ENCODE results near the gene RIPK3.

RIPK3 gene

DNA sequence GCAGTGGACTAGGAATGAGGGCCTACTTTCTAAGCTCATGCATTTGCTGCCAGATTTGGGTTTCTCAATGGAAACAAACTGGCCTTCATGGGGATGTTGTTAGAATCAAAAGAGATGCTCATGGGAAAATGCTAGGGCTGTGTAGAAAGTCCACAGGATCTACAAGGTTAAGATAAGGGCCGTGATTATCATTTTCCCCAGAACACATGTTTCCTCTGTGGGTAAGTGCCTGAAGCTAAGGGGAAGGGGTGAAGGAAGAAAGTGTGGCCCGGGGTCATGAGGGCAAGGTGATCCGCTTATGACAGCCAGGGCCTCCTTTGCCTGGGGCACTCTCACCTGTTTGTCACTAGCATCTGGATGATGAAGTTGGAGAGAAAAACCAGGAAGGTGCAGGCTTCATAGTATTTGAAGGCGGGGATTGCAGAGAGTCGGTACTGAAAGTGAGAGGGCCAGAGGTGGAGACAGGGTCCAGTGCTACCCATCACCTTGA is 14.7 kb downstream of the RIPK3 start:
- in situ Hi-C loops (cut with MboI; ENCODE audit: low sequenced_read_pairs) = no loop called here

DNA sequence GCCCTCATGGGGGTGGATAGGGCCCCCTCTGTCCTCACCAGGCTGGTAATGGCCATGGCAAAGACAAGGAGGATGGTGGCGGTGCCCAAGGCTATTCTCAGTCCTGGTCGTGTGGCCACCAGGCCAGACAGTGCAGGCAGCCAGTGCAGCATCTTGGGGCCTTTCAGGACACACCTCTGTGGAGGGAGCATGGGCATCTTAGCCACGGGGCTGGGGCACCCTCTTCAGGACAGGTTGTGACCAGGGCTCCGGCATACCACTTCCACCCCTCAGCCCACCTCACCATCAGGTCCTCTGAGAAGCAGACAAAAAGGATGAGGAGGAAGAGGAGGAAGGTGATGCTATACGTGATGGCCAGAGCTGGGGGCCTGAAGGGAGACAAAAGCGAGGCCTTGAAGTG is 15.8 kb downstream of the RIPK3 start:
- in situ Hi-C loops (cut with MboI; ENCODE audit: low sequenced_read_pairs) = no loop called here

DNA sequence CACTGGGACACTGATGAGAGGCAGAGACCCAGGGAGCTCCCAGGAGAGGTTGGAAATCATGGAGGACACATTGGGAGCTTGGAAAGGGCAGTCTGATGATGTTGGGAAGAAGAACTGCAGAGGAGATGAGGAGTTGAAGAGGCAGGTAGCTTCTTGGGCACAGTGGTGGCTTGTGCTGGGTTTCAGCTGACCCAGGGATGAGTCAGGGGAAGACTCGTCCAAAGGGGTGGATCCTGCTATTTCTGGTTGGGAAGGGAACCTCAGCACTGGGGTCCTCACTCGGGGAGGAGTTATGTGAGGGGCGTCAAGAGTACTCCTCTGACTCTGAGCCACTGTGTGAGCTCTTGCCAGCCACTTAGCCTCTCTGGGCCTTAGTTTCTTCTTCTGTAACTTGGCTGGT is 16.4 kb downstream of the RIPK3 start:
- in situ Hi-C loops (cut with MboI; ENCODE audit: low sequenced_read_pairs) = no loop called here

DNA sequence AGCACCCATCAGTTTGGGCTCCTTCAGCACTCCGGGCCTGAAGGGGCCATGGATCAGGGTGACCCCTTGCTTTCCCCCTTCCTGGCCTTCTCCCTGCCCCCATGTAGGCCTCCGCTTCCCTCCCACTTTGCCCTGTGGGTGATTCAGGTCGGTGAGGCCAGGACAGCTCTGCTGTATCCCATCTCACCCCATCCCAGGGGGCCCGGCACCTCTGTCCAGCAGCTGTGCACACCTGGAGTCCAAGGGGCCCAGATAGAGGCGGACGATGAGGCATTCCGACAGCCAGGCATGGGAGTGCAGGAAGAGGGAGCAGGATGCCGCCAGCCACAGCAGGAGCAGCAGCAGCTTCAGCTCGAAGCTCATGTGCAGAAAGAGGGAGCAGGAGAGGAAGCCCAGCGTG is 17.1 kb downstream of the RIPK3 start:
- in situ Hi-C loops (cut with MboI; ENCODE audit: low sequenced_read_pairs) = no loop called here

DNA sequence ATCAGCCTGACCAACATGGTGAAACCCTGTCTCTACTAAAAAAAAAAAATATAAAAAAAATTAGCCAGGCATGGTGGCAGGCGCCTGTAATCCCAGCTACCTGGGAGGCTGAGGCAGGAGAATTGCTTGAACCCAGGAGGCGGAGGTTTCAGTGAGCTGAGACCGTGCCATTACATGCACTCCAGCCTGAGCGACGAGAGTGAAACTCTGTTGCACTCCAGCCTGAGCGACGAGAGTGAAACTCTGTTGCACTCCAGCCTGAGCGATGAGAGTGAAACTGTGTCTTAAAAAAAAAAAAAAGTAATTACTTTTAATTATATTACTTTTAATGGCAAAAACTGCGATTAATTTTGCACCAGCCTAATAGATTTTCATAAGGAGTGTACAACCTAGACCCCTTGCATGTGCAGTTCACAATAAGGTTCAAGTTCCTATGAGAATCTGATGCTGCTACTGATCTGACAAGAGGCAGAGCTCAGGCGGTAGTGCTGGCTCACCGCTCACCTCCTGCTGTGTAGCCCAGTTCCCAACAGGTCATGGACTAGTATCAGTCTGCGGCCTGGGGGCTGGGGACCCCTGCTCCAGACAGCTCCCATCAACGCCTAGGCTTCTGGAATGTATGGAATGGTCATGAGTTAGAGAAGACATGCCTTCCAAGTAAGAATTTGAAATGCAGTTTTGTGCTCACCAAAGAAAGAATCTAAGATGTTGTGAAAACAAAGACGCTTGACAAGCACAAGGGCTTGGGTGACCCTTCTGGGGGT is 18.4 kb downstream of the RIPK3 start:
- in situ Hi-C loops (cut with MboI; ENCODE audit: low sequenced_read_pairs) = no loop called here

DNA sequence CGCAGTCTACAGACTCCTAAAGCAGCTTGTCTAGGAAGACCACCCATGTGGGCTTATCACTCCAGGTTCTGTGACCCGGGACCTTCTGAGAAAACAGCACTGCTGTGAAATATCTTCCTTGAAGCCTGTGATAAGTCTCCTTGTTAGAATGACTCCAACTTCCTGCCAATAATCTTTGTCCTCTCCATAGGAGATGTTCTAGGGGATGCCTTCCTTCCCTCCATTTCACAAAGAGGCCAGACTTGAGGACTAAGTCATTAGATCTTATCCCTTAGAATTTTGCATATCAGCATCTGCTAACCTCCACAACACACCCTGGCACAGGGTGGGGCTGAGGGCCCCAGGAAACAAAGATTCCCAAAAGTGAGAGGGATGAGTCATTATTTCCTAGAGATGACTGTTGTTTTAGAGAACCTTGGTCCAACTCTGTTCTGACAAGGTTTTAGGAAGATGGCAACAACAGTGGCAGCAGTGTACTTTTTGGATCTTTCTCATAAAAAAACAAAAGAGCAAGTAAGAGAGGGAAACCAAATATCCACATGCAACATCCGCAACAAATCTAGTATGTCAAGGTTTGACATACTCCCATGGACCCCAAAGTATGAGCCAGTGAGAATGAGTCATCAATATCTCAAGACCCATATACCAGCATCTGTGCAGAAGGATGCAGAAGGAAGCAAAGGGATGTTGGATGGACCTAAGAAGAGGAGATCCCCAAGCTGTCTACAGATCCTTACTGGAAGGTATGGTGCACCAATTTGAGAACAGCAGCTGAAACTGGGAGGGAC is 22.5 kb downstream of the RIPK3 start:
- in situ Hi-C loops (cut with MboI; ENCODE audit: low sequenced_read_pairs) = no loop called here

DNA sequence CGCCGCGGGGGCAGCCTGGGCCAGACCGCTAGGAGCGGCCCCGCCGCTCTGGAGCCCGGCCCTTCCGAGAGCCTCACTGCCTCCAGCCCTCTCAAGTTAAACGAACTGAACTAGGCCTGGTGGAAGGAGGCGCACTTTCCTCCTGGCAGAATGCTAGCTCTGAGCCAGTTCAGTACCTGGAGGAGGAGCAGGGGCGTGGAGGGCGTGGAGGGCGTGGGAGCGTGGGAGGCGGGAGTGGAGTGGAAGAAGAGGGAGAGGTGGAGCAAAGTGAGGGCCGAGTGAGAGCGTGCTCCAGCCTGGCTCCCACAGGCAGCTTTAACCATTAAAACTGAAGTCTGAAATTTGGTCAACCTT is 23.2 kb downstream of the RIPK3 start:
- in situ Hi-C loops (cut with MboI; ENCODE audit: low sequenced_read_pairs) = no loop called here

DNA sequence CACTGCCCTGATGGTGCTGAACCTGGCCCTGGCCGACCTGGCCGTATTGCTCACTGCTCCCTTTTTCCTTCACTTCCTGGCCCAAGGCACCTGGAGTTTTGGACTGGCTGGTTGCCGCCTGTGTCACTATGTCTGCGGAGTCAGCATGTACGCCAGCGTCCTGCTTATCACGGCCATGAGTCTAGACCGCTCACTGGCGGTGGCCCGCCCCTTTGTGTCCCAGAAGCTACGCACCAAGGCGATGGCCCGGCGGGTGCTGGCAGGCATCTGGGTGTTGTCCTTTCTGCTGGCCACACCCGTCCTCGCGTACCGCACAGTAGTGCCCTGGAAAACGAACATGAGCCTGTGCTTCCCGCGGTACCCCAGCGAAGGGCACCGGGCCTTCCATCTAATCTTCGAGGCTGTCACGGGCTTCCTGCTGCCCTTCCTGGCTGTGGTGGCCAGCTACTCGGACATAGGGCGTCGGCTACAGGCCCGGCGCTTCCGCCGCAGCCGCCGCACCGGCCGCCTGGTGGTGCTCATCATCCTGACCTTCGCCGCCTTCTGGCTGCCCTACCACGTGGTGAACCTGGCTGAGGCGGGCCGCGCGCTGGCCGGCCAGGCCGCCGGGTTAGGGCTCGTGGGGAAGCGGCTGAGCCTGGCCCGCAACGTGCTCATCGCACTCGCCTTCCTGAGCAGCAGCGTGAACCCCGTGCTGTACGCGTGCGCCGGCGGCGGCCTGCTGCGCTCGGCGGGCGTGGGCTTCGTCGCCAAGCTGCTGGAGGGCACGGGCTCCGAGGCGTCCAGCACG is 23.8 kb downstream of the RIPK3 start:
- in situ Hi-C loops (cut with MboI; ENCODE audit: low sequenced_read_pairs) = no loop called here

DNA sequence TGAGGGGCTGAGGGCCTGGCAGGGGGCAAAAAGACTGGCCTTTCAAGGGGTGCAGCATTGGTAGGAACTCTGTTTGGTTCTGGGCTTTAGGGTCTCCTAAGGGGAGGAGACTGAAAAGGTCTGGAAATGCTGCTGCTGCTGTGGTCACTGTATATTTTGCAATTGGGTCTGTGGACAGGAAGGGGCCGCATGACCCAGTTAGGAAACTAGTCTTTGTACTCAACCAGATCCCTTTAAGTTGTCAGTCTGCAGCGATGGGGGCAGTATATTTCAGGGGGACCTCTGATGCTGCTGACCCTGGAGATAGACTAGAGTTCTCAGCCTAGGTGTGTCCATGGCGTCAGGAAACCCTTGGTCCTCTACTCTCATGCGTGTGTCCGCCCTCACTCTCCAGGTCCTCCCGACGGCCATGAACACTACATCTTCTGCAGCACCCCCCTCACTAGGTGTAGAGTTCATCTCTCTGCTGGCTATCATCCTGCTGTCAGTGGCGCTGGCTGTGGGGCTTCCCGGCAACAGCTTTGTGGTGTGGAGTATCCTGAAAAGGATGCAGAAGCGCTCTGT is 24.5 kb downstream of the RIPK3 start:
- in situ Hi-C loops (cut with MboI; ENCODE audit: low sequenced_read_pairs) = no loop called here

DNA sequence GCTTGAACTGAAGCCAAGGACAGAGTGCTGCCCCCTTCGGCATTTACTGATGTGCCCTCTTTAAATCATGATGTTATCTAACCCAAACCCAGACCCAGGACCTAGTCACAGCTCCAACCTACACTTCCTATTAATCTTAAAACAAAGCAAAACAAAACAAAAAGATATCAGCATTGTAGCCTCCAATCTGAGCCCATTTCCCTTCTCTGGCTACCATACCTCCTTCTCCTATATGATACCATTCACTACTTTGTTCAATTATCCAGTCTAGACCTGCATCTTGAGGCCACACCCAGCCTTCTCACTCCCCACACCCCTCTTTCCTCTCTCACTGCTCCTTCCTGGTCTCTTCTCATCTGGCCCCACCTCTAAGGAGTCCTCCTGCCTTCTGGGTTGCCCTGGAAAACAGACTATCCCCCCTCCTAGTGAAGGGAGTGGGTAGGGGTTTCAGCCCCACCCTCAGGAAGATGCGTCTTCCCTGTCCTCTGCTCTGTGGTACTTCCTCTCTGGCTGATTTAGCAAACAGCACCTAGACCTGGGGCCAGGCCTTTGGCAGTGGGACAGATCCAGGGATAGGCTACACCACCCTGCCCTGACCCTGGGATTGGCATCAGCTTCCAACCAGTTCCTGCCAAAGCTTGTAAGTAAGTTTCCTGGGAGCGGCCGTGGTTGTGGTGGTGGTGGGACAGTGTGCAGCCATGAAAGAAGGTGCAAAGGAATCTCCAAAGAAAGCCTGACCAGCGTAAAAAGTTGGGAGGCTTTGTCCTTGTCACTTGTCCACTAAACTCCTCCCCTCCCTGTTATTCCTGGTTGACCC is 25.2 kb downstream of the RIPK3 start:
- in situ Hi-C loops (cut with MboI; ENCODE audit: low sequenced_read_pairs) = no loop called here

DNA sequence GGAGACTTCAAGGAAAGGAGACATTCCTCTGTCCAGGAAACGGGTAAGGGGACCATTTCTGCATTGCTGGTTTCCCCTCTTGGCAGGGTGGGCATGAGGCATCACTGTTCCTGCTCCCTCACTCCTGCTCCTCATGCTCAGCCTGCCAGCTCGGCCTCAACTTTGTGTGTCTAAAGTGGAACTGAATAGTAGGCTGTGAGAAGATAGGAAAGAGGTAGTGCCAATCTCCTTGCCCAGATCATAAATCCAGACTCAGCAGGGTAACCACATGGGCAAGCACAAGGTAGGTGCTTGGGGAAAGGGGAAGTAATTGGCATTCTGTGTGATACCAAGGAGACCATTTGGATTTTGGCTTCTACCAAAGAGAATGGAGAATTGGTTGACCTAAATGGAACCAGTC is 25.9 kb downstream of the RIPK3 start:
- in situ Hi-C loops (cut with MboI; ENCODE audit: low sequenced_read_pairs) = no loop called here

DNA sequence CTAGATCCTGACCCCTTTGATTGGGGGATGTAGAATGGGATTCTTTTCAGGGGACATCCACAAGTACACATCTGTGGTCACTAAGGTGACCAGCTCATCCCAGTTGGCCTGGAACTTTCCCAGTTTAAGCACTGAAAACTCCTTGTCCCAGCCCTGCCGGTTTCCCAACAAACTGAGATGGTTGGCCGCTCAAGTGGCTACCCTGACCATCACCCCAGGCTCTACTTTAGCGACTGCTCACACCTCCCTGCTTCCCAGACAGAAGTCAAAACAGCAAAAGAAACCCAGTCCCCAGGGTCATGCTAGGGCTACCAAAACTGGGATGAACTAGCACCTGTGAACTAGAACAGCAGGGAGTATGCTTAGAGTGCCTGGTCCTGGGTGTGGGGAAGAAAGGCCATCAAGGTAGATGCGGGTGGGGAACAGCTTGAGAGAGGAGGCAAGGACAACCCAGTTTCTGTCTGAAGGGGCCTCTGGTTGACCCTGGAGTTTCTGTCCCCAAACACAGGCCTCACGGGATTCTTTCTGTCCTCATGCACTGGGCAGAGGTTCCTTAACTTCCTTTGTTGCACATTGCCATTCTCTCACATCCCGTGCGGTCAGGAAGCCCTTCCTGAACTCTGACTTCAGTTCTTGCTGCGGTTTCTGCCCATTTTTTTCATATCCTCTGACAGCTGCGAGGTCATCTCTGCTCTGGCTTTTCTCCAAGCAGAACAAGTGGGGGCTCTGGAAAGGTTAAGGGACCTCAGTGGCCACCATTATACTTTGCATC is 26.9 kb downstream of the RIPK3 start:
- in situ Hi-C loops (cut with MboI; ENCODE audit: low sequenced_read_pairs) = no loop called here

DNA sequence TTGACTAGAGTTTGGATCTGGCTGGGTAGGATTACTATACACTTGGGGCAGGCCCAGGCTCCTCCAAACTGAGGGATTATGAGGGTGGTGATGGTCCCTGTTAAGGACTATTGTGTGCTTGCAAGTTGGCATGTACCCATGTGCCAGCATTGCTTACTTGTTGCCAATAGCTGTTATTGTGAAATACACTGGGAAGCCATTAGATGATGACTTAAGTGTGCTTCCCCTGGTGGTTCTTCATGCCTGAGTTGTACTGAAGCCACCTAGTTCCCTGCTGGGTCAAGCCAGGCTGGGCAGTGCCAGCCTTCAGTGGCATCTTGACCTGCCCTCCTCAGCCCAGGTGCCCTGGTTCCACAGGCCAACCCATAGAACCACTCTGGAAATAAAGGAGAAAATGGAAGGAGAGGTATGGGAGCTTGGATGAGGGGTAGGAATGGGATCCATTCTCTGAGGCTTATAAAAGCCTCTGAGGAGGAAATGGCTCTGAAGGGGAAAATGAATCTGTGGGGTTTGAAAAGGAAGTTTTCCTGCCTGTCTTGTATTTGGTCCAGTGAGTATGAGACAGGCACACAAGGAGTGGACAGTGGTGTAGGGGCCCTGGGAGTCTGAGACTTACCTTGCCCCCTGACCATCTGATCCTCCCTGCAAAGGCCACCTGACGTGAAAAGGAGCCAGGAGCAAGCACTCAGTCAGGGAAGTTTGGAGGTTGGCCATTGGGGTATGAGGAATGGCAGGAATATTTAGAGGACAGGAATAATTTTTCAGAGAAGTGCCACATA is 27.8 kb downstream of the RIPK3 start:
- in situ Hi-C loops (cut with MboI; ENCODE audit: low sequenced_read_pairs) = no loop called here

DNA sequence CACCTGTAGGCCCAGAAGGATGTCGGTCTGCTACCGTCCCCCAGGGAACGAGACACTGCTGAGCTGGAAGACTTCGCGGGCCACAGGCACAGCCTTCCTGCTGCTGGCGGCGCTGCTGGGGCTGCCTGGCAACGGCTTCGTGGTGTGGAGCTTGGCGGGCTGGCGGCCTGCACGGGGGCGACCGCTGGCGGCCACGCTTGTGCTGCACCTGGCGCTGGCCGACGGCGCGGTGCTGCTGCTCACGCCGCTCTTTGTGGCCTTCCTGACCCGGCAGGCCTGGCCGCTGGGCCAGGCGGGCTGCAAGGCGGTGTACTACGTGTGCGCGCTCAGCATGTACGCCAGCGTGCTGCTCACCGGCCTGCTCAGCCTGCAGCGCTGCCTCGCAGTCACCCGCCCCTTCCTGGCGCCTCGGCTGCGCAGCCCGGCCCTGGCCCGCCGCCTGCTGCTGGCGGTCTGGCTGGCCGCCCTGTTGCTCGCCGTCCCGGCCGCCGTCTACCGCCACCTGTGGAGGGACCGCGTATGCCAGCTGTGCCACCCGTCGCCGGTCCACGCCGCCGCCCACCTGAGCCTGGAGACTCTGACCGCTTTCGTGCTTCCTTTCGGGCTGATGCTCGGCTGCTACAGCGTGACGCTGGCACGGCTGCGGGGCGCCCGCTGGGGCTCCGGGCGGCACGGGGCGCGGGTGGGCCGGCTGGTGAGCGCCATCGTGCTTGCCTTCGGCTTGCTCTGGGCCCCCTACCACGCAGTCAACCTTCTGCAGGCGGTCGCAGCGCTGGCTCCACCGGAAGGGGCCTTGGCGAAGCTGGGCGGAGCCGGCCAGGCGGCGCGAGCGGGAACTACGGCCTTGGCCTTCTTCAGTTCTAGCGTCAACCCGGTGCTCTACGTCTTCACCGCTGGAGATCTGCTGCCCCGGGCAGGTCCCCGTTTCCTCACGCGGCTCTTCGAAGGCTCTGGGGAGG is 28.9 kb downstream of the RIPK3 start, which contains the start of gene LTB4R:
TSS of gene LTB4R (plus strand) at position 857 of the 959 bp plus-strand sequence. CDS start 4,150 bp downstream, outside the sequence.
- in situ Hi-C loops (cut with MboI; ENCODE audit: low sequenced_read_pairs) = no loop called here

DNA sequence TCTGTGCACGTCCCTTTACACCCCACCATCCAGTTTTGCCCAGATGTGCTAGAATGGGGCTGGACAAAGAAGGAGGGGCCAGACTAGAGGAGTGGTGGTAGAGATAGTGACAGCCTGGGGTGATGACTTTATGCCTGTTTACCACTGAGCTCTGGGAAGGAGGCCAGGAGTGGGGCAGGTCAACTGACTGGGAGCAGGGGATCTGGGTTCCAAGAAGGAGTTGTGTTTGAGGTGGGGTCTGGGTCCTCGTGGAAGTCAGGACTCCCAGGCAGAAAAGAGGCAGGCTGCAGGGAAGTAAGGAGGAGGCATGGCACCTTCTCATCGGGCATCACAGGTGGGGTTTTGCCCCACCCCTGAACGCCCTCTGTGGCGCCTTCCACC is 29.5 kb downstream of the RIPK3 start:
- in situ Hi-C loops (cut with MboI; ENCODE audit: low sequenced_read_pairs) = no loop called here

DNA sequence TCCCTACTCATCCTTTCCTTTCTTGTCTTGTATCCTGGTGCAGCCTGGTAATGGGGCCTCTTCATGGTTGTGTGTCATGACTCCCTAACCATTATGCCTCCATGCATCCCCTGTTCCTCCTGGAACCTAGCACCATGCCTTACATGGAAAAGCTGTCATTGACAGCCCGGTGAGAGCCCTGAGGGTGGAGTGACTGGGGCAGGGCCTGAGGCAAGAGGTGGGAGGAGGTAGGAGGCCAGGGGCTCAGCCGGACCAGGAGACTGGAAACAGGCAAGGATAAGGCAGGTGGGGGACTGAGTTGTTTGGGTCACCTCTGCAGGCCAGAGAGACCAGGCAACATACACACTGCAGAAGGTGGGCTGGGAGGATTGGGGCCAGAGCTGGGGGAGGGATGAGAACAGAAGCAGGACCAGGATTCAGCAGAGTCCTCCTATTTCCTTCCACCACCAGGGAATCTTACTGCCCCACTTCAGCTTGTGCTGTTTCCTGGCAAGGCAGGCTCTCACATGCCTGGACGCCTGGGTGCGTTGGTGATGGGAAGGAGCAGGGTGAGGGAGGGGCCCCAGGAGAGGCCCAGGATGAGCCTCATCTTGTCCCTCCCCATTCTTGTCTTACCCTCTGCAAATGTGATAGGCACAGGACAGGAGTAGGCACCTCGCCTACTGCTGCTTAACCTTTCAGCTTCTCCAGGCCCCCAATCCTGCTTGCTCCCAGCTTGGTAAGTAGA is 30.1 kb downstream of the RIPK3 start, which contains the start of gene LTB4R2:
TSS of gene LTB4R2 (plus strand) at position 603 of the 727 bp plus-strand sequence. CDS start 525 bp downstream, outside the sequence.
- in situ Hi-C loops (cut with MboI; ENCODE audit: low sequenced_read_pairs) = no loop called here
